Caco-2 (cell line): ENCODE measurements around the gene CFAP58. TPM values are rescaled to one million over a fixed set of nuclear protein-coding genes. Genes with fewer than 3 reads are reported as not detected.

Experiments used
- BruUV-seq: library from RNA; stranded (reverse); fragments of 400-500 nt; replicated peaks from 2 replicates; lab custom pipeline; 2021; lab: Mats Ljungman, UMichigan
- CTCF ChIA-PET: fragments of 300-600 bp; sonication (Branson Sonifier 250); formaldehyde crosslinking; loops from one replicate; lab custom pipeline; 2022; ENCODE audit warnings: antibody characterized with exemption; lab: Charles Lee
- POLR2A ChIA-PET: fragments of 300-600 bp; sonication (Branson Sonifier 250); formaldehyde crosslinking; loops from one replicate; lab custom pipeline; 2022; ENCODE audit warnings: antibody characterized with exemption; lab: Charles Lee
- DNase-seq, 2 experiments: peaks; one replicate each; pipeline versions ENCODE4 v3.0.0 to v3.0.0-alpha.2; 2020 to 2022
- H3K27me3 ChIP-seq: replicated peaks from 2 replicates; pipeline ENCODE4 v1.6.0; 2011; ENCODE audit warnings: low read length; ENCODE audit not compliant: control insufficient read depth, insufficient read depth
- H3K36me3 ChIP-seq: 2 replicates; pipeline ENCODE4 v1.5.1; 2011; ENCODE audit warnings: low read length; ENCODE audit not compliant: control insufficient read depth, insufficient read depth
- H3K4me1 ChIP-seq: fragments of 250-450 bp; sonication (Bioruptor Pico); 2 replicates; pipeline ENCODE4 v1.5.1; 2020; ENCODE audit warnings: mild to moderate bottlenecking
- H3K4me3 ChIP-seq: 2 replicates; pipeline ENCODE4 v1.5.1; 2011; ENCODE audit warnings: low read depth, mild to moderate bottlenecking, control low read depth, low read length
- H3K9me3 ChIP-seq: fragments of 250-450 bp; sonication (Bioruptor Pico); 2 replicates; pipeline ENCODE4 v1.5.1; 2020; ENCODE audit warnings: mild to moderate bottlenecking, moderate library complexity
- H3K27ac Mint-ChIP-seq: one replicate; pipeline ENCODE4 v1.8.0; 2022; ENCODE audit warnings: mixed read lengths; ENCODE audit not compliant: unreplicated experiment
- H3K27me3 Mint-ChIP-seq: one replicate; pipeline ENCODE4 v1.8.0; 2022; ENCODE audit warnings: mixed read lengths; ENCODE audit not compliant: insufficient read depth, unreplicated experiment
- H3K36me3 Mint-ChIP-seq: one replicate; pipeline ENCODE4 v1.8.0; 2022; ENCODE audit warnings: mild to moderate bottlenecking, mixed read lengths; ENCODE audit not compliant: insufficient read depth, unreplicated experiment
- H3K4me1 Mint-ChIP-seq: one replicate; pipeline ENCODE4 v1.8.0; 2022; ENCODE audit warnings: low read depth, mixed read lengths; ENCODE audit not compliant: unreplicated experiment
- H3K4me3 Mint-ChIP-seq: one replicate; pipeline ENCODE4 v1.8.0; 2022; ENCODE audit warnings: mild to moderate bottlenecking, moderate library complexity, mixed read lengths; ENCODE audit not compliant: unreplicated experiment
- H3K9me3 Mint-ChIP-seq: one replicate; pipeline ENCODE4 v1.8.0; 2022; ENCODE audit warnings: mixed read lengths; ENCODE audit not compliant: unreplicated experiment
- intact Hi-C: fragments of 100-400 bp; cut with micrococcal nuclease; formaldehyde crosslinking; loops from one replicate; pipeline ENCODE4 v1.10.0; 2022; ENCODE audit not compliant: unreplicated experiment
- total RNA-seq: library from RNA; stranded (reverse); gene quantifications from 2 replicates; pipeline ENCODE4 v1.2.3, GENCODE V29; 2022
- TF ChIP-seq, protein P1 (sequence below), 2 experiments: fragments of 200-600 bp in 1 of 2; IDR thresholded peaks; 1 replicate in 1 of 2; 2 replicates in 1 of 2; pipeline versions ENCODE4 v1.5.1 to v1.8.0; 2011 to 2022; ENCODE audit warnings: antibody characterized with exemption in 1 of 2, control low read depth in 1 of 2, inconsistent platforms in 1 of 2, low read depth in 1 of 2, low read length in 1 of 2, mild to moderate bottlenecking in 1 of 2, moderate library complexity in 1 of 2; ENCODE audit not compliant: insufficient read depth in 1 of 2, severe bottlenecking in 1 of 2, unreplicated experiment in 1 of 2

CFAP58 gene
- total RNA-seq, 1 experiment from 2014 or later, result not detected

DNA sequence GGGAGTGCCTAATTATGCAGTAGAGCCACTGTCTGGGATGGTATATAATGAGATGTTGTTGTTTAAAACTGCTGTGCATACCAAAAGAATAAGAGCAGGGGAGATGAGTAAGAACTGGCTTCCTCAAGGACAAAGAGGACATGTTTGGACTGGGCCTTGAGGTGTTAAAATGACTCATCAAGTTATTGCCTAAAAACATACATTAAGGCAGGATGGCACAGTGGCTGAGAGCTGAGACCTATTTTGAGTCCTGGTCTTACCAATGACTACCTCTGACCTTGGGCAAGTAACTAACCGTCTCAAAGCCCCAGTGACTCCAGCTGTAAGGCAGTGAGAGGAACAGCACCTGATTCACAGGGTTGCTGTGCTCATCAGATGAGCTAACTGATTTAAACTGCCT lies 71.1 kb downstream of the CFAP58 start:
- H3K4me1 Mint-ChIP-seq, result no peaks in the 10 kb centered on the region
- H3K9me3 ChIP-seq, result no peaks in the 10 kb centered on the region
- no peaks in the 10 kb centered on the region; the same call in 1 of the 2 replicates for H3K27me3 ChIP-seq
- H3K36me3 Mint-ChIP-seq, result no peaks in the 10 kb centered on the region
- ChIA-PET POLR2A (no interaction called here), CTCF (no interaction called here)
- no TSS peak for BruUV-seq
- no peak overlapping the region for H3K27ac Mint-ChIP-seq
- intact Hi-C loops, result no loop called here
- H3K36me3 ChIP-seq, result no peaks in the 10 kb centered on the region
- H3K4me3 ChIP-seq, result no peak overlapping the region
- H3K4me3 Mint-ChIP-seq, result no peak overlapping the region
- no peaks in the 10 kb centered on the region for H3K4me1 ChIP-seq
- peaks cover 16% of the 10 kb centered on the region for H3K27me3 Mint-ChIP-seq
- DNase-seq, result no peak
- H3K9me3 Mint-ChIP-seq, result no peaks in the 10 kb centered on the region
- TF ChIP-seq, protein P1, sequence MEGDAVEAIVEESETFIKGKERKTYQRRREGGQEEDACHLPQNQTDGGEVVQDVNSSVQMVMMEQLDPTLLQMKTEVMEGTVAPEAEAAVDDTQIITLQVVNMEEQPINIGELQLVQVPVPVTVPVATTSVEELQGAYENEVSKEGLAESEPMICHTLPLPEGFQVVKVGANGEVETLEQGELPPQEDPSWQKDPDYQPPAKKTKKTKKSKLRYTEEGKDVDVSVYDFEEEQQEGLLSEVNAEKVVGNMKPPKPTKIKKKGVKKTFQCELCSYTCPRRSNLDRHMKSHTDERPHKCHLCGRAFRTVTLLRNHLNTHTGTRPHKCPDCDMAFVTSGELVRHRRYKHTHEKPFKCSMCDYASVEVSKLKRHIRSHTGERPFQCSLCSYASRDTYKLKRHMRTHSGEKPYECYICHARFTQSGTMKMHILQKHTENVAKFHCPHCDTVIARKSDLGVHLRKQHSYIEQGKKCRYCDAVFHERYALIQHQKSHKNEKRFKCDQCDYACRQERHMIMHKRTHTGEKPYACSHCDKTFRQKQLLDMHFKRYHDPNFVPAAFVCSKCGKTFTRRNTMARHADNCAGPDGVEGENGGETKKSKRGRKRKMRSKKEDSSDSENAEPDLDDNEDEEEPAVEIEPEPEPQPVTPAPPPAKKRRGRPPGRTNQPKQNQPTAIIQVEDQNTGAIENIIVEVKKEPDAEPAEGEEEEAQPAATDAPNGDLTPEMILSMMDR (IDR thresholded peaks at IDR 0.05; ENCODE audit: insufficient read depth in 1 of 2, low read depth in 1 of 2, low read length in 1 of 2, severe bottlenecking in 1 of 2, unreplicated experiment in 1 of 2), result no peak

DNA sequence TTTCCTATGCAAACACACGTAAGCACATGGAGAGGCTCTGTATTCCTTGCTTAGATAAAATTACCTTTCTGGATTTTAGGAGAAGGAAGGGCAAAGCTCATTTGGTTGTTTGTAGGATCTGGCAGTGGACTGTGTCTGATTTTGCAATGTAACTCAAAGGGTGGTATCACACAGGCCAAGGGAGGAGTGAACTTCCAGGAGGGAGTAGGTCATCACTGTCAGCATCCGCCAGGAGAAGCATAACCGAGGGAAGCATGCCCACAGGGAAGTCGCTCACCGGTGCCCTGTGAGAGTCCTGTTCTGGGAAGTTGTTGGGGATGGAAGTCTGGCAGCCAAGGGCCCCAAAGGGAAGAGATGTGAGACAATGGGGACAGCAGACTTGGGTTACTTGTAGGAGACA lies 74.4 kb downstream of the CFAP58 start:
- no peak for DNase-seq
- no TSS peak for BruUV-seq
- intact Hi-C loops, result no loop called here
- Histone ChIP-seq H3K36me3 (no peaks in the 10 kb centered on the region), H3K9me3 (no peaks in the 10 kb centered on the region), H3K4me1 (no peaks in the 10 kb centered on the region), H3K27me3 (no peaks in the 10 kb centered on the region; the same call in 1 of the 2 replicates), H3K4me3 (no peak overlapping the region)
- no peaks in the 10 kb centered on the region for H3K36me3 Mint-ChIP-seq
- TF ChIP-seq, protein P1 (IDR thresholded peaks at IDR 0.05; ENCODE audit: insufficient read depth in 1 of 2, low read depth in 1 of 2, low read length in 1 of 2, severe bottlenecking in 1 of 2, unreplicated experiment in 1 of 2), result no peak
- no peak overlapping the region for H3K4me3 Mint-ChIP-seq
- peaks cover 10% of the 10 kb centered on the region for H3K27me3 Mint-ChIP-seq
- no peak overlapping the region for H3K27ac Mint-ChIP-seq
- H3K9me3 Mint-ChIP-seq, result no peaks in the 10 kb centered on the region
- ChIA-PET CTCF (no interaction called here), POLR2A (no interaction called here)
- H3K4me1 Mint-ChIP-seq, result no peaks in the 10 kb centered on the region

DNA sequence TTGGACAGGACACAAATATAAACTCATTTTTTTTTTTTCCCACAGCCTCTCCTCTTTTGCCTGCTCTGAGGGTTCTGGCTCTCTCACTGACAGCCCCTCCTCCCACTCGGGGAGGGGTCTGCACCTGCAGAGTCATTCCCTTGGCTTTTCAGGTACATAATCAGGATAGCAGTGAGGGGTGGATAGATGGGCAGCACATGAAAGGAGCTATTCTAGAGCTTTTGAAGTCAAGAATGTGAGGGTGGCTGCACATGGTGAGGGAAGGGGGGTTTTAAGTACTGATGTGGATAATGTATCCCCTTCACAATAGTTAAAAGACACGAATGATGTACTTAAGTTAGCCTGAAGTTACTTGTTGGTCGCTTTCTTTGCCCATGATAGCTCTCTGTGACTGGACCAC lies 76.2 kb downstream of the CFAP58 start:
- H3K27me3 Mint-ChIP-seq, result peaks cover 7% of the 10 kb centered on the region
- ChIA-PET POLR2A (no interaction called here), CTCF (interaction anchor here (1.6 kb wide), 1 partner anchor 76 kb away, joined by 5 read pairs; the partner anchor contains the start of gene CFAP58)
- no peak for DNase-seq
- intact Hi-C loops, result no loop called here
- H3K27me3 ChIP-seq, result no peaks in the 10 kb centered on the region; the same call in 1 of the 2 replicates
- no peaks in the 10 kb centered on the region for H3K36me3 Mint-ChIP-seq
- TF ChIP-seq, protein P1 (IDR thresholded peaks at IDR 0.05; ENCODE audit: insufficient read depth in 1 of 2, low read depth in 1 of 2, low read length in 1 of 2, severe bottlenecking in 1 of 2, unreplicated experiment in 1 of 2), result no peak
- H3K4me3 Mint-ChIP-seq, result no peak overlapping the region
- BruUV-seq, result no TSS peak
- H3K4me3 ChIP-seq, result no peak overlapping the region
- H3K4me1 ChIP-seq, result no peaks in the 10 kb centered on the region
- no peak overlapping the region for H3K27ac Mint-ChIP-seq
- no peaks in the 10 kb centered on the region for H3K9me3 ChIP-seq
- H3K4me1 Mint-ChIP-seq, result no peaks in the 10 kb centered on the region
- H3K36me3 ChIP-seq, result no peaks in the 10 kb centered on the region
- no peaks in the 10 kb centered on the region for H3K9me3 Mint-ChIP-seq
